Sigmoid colon (tissue), 4 donors: ENCODE measurements around the gene CNTN1.

ENCODE experiments used
- EP300 ChIP-seq, 4 donors: sonication (generic); formaldehyde crosslinking; IDR thresholded peaks; one replicate each; pipeline ENCODE4 v1.6.1; 2017; ENCODE audit warnings: antibody characterized with exemption in 4 of 4
- POLR2A ChIP-seq, 2 donors: fragments of 450-650 bp; IDR thresholded peaks; one replicate each; pipeline ENCODE4 v1.6.1; 2016; ENCODE audit warnings: antibody characterized with exemption in 2 of 2, mild to moderate bottlenecking in 2 of 2, moderate library complexity in 2 of 2
- POLR2AphosphoS5 ChIP-seq, 4 donors: sonication (generic); formaldehyde crosslinking; IDR thresholded peaks; one replicate each; pipeline ENCODE4 v1.6.1; 2017; ENCODE audit warnings: antibody characterized with exemption in 4 of 4
- TF ChIP-seq, protein P1 (sequence below), 4 experiments: fragments of 450-650 bp in 3 of 4; fragments of 200-600 bp in 1 of 4; IDR thresholded peaks; one replicate each; pipeline ENCODE4 v1.5.1; 2016 to 2019; ENCODE audit warnings: antibody characterized with exemption in 4 of 4, mild to moderate bottlenecking in 3 of 4, moderate library complexity in 2 of 4

DNA sequence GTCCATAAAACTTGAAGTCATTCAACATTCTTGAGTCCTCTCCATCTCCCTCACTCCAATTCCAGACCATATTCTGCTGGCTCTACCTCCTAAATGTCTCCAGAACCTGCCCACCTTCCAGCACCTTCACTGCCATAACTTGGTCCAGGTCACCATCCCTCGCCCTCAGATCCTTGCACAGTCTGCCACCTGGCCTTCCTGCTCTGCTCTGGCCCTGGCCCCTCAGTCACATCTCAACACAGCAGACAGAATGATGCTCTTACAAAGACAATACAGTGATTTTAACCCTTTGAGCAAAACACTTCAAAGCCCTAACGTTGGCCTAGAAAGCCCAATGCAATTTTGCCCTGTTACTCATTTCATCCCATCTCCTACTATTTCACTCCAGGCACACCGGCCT, 414.1 kb downstream of the CNTN1 start:
- TF ChIP-seq, protein P1, sequence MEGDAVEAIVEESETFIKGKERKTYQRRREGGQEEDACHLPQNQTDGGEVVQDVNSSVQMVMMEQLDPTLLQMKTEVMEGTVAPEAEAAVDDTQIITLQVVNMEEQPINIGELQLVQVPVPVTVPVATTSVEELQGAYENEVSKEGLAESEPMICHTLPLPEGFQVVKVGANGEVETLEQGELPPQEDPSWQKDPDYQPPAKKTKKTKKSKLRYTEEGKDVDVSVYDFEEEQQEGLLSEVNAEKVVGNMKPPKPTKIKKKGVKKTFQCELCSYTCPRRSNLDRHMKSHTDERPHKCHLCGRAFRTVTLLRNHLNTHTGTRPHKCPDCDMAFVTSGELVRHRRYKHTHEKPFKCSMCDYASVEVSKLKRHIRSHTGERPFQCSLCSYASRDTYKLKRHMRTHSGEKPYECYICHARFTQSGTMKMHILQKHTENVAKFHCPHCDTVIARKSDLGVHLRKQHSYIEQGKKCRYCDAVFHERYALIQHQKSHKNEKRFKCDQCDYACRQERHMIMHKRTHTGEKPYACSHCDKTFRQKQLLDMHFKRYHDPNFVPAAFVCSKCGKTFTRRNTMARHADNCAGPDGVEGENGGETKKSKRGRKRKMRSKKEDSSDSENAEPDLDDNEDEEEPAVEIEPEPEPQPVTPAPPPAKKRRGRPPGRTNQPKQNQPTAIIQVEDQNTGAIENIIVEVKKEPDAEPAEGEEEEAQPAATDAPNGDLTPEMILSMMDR (IDR thresholded peaks at IDR 0.05): no peak
- TF ChIP-seq POLR2AphosphoS5 (IDR thresholded peaks at IDR 0.05) (no peak), EP300 (IDR thresholded peaks at IDR 0.05) (no peak), POLR2A (IDR thresholded peaks at IDR 0.05) (no peak)
